ENCODE measurements around the gene GNB3. TPM values are rescaled to one million over a fixed set of nuclear protein-coding genes. Genes with fewer than 3 reads are reported as not detected.
"Not testable (repeated sequence)": the region's sequence is repeated elsewhere in the genome, so short reads cannot be mapped to it uniquely, and the experiment has no call there.

The GNB3 gene
- total RNA-seq, 1 donor from 2014 or later, result 10.4 TPM

GRCh38 chr12:6872073-6873048 lies 31.6 kb downstream of the GNB3 start:
- Histone ChIP-seq H3K27ac (peak overlapping the region; percentile 85 to 92), H3K4me1 (peaks cover 14 to 30% of the 10 kb centered on the region in 2 donors), H3K27me3 (no peaks in the 10 kb centered on the region), H3K36me3 (peaks cover 17 to 19% of the 10 kb centered on the region in 2 donors), H3K9me3 (no peaks in the 10 kb centered on the region), H3K4me3 (peak overlapping the region; percentile 82 to 90)
- intact Hi-C loops (cut with DNase I), result loop anchor here (1.0 to 5.0 kb wide), 5 partner anchors 19 to 235 kb away; partner anchors contain the start of genes C1RL, CDCA3, LRRC23 and RNU7-1
- peak; percentile 90 to 98 (median 97) for TF ChIP-seq CTCF (IDR thresholded peaks at IDR 0.05)
- DNase-seq (ENCODE audit: low spot score in 2 of 2), result peak in 1 of 2 donors; percentile 92

DNA sequence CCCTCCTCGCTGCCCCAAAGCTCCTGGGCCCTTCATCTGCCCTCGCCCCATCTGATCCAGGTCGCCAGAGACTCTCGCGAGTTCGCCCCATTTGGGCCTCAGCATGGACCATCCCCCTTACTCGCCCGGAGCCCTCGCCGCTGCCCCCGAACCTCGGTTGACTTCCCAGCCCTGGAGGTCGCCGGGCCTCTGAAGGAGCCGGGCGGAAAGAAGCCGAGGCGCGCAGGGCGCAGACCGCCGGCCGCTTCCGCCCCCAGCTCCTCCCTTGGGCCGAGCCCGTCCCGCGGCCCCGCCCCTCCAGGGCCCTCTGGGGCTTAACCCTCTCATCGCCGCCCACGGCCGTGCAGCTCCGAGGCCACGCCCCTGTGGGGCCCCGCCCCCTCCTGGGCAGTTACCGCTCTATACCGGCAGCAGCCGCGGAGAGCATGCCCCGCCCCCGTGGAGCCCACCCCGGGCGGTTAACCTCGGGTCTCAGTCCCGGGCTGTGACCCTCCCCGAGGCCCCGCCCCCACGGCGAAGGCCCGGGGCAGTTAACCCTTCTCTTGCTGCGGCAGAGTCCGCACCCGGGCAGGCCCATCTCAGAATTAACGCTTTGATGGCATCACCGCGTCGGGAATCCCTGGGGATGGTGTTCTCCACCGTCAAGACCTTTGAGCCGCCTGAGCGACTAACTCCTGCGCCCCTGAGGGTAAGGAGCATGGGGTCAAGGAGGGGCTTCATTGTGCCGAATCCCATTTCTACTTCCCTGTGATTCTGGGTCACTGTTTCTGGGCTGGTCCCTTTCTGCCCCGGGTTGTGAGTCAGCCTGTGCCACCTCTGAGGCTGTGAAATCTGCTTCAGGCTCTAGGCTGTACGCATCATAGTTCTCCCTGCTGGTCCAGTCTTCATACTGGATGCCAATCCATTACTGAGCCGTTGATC lies 32.6 kb downstream of the GNB3 start, which contains the start of gene SPSB2:
Gene SPSB2 (minus strand): TSS at position 210 of the 921 bp plus-strand sequence. CDS start 402 bp downstream, outside the sequence.
- Histone ChIP-seq H3K9me3 (no peaks in the 10 kb centered on the region), H3K4me1 (peaks cover 13 to 28% of the 10 kb centered on the region in 2 donors), H3K4me3 (peak within 1 kb of the TSS; percentile 82 to 90), H3K27ac (peak within 1 kb of the TSS; percentile 85 to 92), H3K27me3 (no peaks in the 10 kb centered on the region), H3K36me3 (peaks cover 17 to 19% of the 10 kb centered on the region in 2 donors)
- TF ChIP-seq CTCF (IDR thresholded peaks at IDR 0.05), result no peak
- intact Hi-C loops (cut with DNase I), result loop anchor here (1.0 to 5.0 kb wide), 5 partner anchors 18 to 234 kb away; partner anchors contain the start of genes C1RL, CDCA3, LRRC23 and RNU7-1
- DNase-seq (ENCODE audit: low spot score in 2 of 2), result peak; percentile 85 to 99

GRCh38 chr12:6874015-6874368 lies 33.3 kb downstream of the GNB3 start:
- peak overlapping the region; percentile 82 to 90 for H3K4me3 ChIP-seq
- peak overlapping the region; percentile 85 to 92 for H3K27ac ChIP-seq
- peaks cover 10 to 21% of the 10 kb centered on the region in 2 donors for H3K4me1 ChIP-seq
- intact Hi-C loops (cut with DNase I), result loop anchor here (5.0 kb wide), 1 partner anchor 233 kb away; the partner anchor contains the start of gene C1RL
- peaks cover 17 to 19% of the 10 kb centered on the region in 2 donors for H3K36me3 ChIP-seq
- not testable (repeated sequence) for H3K9me3 ChIP-seq; H3K27me3 ChIP-seq; DNase-seq (ENCODE audit: low spot score in 2 of 2)

- H3K36me3 ChIP-seq, result peaks cover 9 to 15% of the 10 kb centered on the region in 2 donors
- DNase-seq (ENCODE audit: low spot score in 2 of 2); H3K27me3 ChIP-seq; H3K4me1 ChIP-seq; H3K9me3 ChIP-seq; intact Hi-C loops (cut with DNase I); H3K27ac ChIP-seq; H3K4me3 ChIP-seq: not testable (repeated sequence)
Measured at GRCh38 chr12:6879824-6880223, 39.1 kb downstream of the GNB3 start.

DNA sequence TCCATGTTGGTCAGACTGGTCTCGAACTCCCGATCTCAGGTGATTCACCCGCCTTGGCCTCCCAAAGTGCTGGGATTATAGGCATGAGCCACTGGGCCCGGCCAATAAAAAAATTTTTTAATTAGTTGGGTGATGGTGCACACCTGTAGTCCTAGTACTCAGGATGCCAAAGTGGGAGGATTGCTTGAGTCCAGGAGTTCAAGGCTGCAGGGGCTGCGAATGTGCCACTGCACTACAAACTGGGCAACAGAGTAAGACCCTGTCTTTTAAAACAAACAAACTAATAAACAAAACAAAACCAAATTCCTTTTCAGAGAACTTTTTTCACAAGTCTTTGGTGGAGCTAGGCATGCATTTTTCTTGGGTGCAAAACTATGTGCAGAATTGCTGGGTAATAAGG lies 42.5 kb downstream of the GNB3 start:
- intact Hi-C loops (cut with DNase I), result no loop called here

More for the DNA sequence above, 42.5 kb downstream of the GNB3 start:
- peaks cover 12 to 18% of the 10 kb centered on the region in 2 donors for H3K36me3 ChIP-seq
- no peaks in the 10 kb centered on the region for H3K27me3 ChIP-seq
- no peak for DNase-seq (ENCODE audit: low spot score in 2 of 2)
- no peaks in the 10 kb centered on the region for H3K9me3 ChIP-seq
- TF ChIP-seq CTCF (IDR thresholded peaks at IDR 0.05), result no peak
- H3K4me3 ChIP-seq, result no peak overlapping the region
- no peak overlapping the region for H3K27ac ChIP-seq
- no peaks in the 10 kb centered on the region for H3K4me1 ChIP-seq
